Measurements from ENCODE around the gene ZNF212. TPM values are rescaled to one million over a fixed set of nuclear protein-coding genes. Genes with fewer than 3 reads are reported as not detected.

ZNF212 gene
- total RNA-seq, 2 experiments from 2014 or later = 10.5 to 13.4 TPM

DNA sequence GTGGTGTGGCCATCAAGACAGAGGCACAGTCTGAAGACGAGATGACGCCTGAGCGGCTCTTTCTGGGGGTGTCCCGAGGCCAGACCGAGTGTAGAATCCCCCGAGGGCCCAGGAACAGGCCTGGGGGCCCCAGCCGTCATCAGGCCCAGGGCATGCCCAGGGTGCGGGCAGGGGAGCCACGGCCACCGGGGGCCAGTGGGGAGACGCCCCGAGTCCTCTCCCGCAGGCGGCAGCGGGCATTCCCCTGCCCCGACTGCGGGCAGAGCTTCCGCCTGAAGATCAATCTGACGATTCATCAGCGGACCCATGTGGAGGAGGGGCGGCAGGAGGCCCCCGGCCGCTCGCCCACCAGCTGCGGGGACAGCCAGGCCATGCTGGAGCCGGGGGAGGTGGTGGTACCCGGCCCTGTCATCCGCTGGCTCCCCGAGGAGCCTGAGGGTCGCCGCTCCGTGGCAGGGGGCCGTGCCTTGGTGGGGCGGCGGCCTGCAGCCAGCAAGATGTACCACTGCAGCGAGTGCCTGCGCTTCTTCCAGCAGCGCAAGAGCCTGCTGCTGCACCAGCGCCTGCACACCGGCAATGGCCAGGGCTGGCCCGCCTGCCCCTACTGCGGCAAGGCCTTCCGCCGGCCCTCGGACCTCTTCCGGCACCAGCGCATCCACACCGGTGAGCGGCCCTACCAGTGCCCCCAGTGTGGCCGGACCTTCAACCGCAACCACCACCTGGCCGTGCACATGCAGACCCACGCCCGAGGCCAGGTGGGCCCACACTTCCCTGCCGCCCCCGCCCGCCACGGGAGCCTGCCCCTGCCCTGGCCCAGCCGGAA is 42.3 kb downstream of the ZNF212 start:
- TF ChIP-seq, protein P1, sequence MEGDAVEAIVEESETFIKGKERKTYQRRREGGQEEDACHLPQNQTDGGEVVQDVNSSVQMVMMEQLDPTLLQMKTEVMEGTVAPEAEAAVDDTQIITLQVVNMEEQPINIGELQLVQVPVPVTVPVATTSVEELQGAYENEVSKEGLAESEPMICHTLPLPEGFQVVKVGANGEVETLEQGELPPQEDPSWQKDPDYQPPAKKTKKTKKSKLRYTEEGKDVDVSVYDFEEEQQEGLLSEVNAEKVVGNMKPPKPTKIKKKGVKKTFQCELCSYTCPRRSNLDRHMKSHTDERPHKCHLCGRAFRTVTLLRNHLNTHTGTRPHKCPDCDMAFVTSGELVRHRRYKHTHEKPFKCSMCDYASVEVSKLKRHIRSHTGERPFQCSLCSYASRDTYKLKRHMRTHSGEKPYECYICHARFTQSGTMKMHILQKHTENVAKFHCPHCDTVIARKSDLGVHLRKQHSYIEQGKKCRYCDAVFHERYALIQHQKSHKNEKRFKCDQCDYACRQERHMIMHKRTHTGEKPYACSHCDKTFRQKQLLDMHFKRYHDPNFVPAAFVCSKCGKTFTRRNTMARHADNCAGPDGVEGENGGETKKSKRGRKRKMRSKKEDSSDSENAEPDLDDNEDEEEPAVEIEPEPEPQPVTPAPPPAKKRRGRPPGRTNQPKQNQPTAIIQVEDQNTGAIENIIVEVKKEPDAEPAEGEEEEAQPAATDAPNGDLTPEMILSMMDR (IDR thresholded peaks at IDR 0.05) = no peak
- Mint-ChIP-seq H3K4me1 (ENCODE audit: low read depth) (peaks cover 25% of the 10 kb centered on the region), H3K27ac (no peak overlapping the region), H3K36me3 (ENCODE audit: low read depth) (peaks cover 18% of the 10 kb centered on the region), H3K4me3 (no peak overlapping the region), H3K9me3 (no peaks in the 10 kb centered on the region), H3K27me3 (no peaks in the 10 kb centered on the region)
- intact Hi-C loops (cut with micrococcal nuclease) = no loop called here
- no peak for DNase-seq
- no peak for ATAC-seq
- CTCF ChIA-PET = interaction anchor here (1.6 kb wide), 1 partner anchor 41 kb away, joined by 3 read pairs; no protein-coding TSS in a partner anchor
- POLR2A ChIA-PET = no interaction called here

DNA sequence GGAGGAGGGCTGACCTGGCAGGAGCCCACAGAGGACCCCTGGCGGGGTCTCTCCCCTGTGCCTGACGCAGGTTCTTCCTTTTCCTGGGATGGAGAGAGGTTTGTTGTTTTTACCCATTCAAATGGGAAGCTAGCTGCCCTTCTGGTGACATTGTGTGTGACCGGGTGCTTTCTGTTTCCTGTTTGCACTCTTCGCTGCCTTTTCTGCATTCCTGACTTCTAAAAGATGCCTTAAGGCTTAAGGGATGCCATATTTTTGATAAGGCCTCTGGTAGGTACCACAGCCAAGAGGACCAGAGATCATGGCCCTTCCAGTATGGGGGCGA is 42.8 kb downstream of the ZNF212 start:
- Mint-ChIP-seq H3K27me3 (no peaks in the 10 kb centered on the region), H3K4me3 (no peak overlapping the region), H3K9me3 (no peaks in the 10 kb centered on the region), H3K36me3 (ENCODE audit: low read depth) (peaks cover 15% of the 10 kb centered on the region), H3K27ac (no peak overlapping the region), H3K4me1 (ENCODE audit: low read depth) (peaks cover 31% of the 10 kb centered on the region)
- intact Hi-C loops (cut with micrococcal nuclease) = no loop called here
- TF ChIP-seq, protein P1 (IDR thresholded peaks at IDR 0.05) = no peak
- ATAC-seq (no peak), DNase-seq (no peak)
- CTCF ChIA-PET = interaction anchor here (1.6 kb wide), 1 partner anchor 42 kb away, joined by 3 read pairs; no protein-coding TSS in a partner anchor
- POLR2A ChIA-PET = interaction anchor here (1.4 kb wide), 1 partner anchor 14 kb away, joined by 3 read pairs; no protein-coding TSS in a partner anchor

DNA sequence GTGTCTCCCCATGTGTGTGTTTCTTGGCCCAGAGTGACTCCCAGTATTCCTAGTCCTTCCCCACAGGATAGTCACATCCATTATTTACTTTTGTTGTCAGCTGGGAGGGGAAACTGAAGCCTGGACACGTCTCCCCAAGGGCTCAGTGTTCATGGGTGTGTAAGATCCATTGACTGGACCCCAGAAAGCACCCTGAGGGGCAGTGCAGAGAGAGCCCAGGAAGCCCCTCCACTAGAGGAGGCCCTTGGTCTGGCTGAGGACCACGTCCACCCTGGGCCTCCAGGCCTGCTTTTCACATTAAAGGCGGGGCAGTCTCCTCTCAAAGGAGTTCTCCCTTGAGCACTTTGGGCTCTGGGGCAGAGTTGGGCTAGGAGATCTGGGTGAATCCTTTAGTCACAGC is 43.9 kb downstream of the ZNF212 start:
- no peaks in the 10 kb centered on the region for H3K27me3 Mint-ChIP-seq
- intact Hi-C loops (cut with micrococcal nuclease) = no loop called here
- TF ChIP-seq, protein P1 (IDR thresholded peaks at IDR 0.05) = no peak
- DNase-seq (no peak), ATAC-seq (no peak)
- peaks cover 32% of the 10 kb centered on the region for H3K4me1 Mint-ChIP-seq (ENCODE audit: low read depth)
- no peaks in the 10 kb centered on the region for H3K9me3 Mint-ChIP-seq
- peaks cover 10% of the 10 kb centered on the region for H3K36me3 Mint-ChIP-seq (ENCODE audit: low read depth)
- H3K27ac Mint-ChIP-seq = peak overlapping the region; percentile 15
- POLR2A ChIA-PET = interaction anchor here (0.7 to 1.4 kb wide), 4 partner anchors 13 to 330 kb away, joined by 3 to 4 read pairs (median 4); partner anchors contain the start of genes ZNF777 and ZNF783
- H3K4me3 Mint-ChIP-seq = no peak overlapping the region
- CTCF ChIA-PET = interaction anchor here (1.3 to 2.5 kb wide), 3 partner anchors 22 to 88 kb away, joined by 3 to 30 read pairs (median 11); partner anchors contain the start of genes ZNF282 and ZNF783

DNA sequence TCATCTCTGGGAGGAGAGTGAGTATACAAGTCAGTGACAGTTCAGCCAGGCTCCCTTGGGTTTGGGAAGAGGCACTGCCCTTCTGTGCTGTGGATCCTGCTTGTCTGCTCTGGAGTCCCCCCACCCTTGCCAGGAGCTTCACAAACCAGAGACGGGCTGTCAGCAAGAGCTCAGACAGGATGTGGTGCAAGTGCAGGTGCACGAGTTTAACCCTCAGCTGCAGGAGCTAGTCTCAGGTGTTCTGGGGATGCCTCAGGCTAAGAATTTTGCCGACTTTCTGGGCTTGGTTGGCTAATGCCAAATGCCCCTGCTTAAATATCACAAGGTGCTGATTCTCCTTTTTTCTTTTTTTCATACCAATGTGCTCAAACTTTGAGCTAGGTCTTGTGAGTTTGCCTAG is 44.9 kb downstream of the ZNF212 start:
- POLR2A ChIA-PET = interaction anchor here (0.7 to 2.0 kb wide), 6 partner anchors 8 to 328 kb away, joined by 4 to 9 read pairs (median 4); partner anchors contain the start of gene ZNF783
- TF ChIP-seq, protein P1 (IDR thresholded peaks at IDR 0.05) = no peak
- no peaks in the 10 kb centered on the region for H3K9me3 Mint-ChIP-seq
- peaks cover 32% of the 10 kb centered on the region for H3K4me1 Mint-ChIP-seq (ENCODE audit: low read depth)
- peak overlapping the region; percentile 78 for H3K27ac Mint-ChIP-seq
- ATAC-seq = no peak
- CTCF ChIA-PET = interaction anchor here (1.0 to 2.5 kb wide), 12 partner anchors 9 to 198 kb away, joined by 3 to 30 read pairs (median 6); partner anchors contain the start of genes ZNF282 and ZNF783
- no peaks in the 10 kb centered on the region for H3K27me3 Mint-ChIP-seq
- intact Hi-C loops (cut with micrococcal nuclease) = no loop called here
- peak; percentile 60 for DNase-seq
- H3K36me3 Mint-ChIP-seq (ENCODE audit: low read depth) = peaks cover 6% of the 10 kb centered on the region
- peak overlapping the region; percentile 86 for H3K4me3 Mint-ChIP-seq
